ENCODE data around the gene ACSF3.

The ACSF3 gene

GRCh38 chr16:89119661-89120141 lies 26.0 kb downstream of the ACSF3 start:
- H3K4me3 ChIP-seq (replicated peaks; ENCODE audit: low read depth, low read length) = no peak overlapping the region
- no peak for TF ChIP-seq CTCF (IDR thresholded peaks at IDR 0.05; ENCODE audit: low read depth, low read length, missing control alignments)
- no peak for DNase-seq (ENCODE audit: extremely low read depth, low read depth)

GRCh38 chr16:89120281-89120680 lies 26.6 kb downstream of the ACSF3 start:
- no peak overlapping the region for H3K4me3 ChIP-seq (replicated peaks; ENCODE audit: low read depth, low read length)
- DNase-seq (ENCODE audit: extremely low read depth, low read depth) = no peak
- TF ChIP-seq CTCF (IDR thresholded peaks at IDR 0.05; ENCODE audit: low read depth, low read length, missing control alignments) = no peak

GRCh38 chr16:89120921-89121351 lies 27.3 kb downstream of the ACSF3 start:
- H3K4me3 ChIP-seq (replicated peaks; ENCODE audit: low read depth, low read length) = no peak overlapping the region
- DNase-seq (ENCODE audit: extremely low read depth, low read depth) = no peak
- TF ChIP-seq CTCF (IDR thresholded peaks at IDR 0.05; ENCODE audit: low read depth, low read length, missing control alignments) = no peak

- no peak for TF ChIP-seq CTCF (IDR thresholded peaks at IDR 0.05; ENCODE audit: low read depth, low read length, missing control alignments)
- DNase-seq (ENCODE audit: extremely low read depth, low read depth) = no peak
- H3K4me3 ChIP-seq (replicated peaks; ENCODE audit: low read depth, low read length) = no peak overlapping the region
Observed at GRCh38 chr16:89121691-89122321, 28.2 kb downstream of the ACSF3 start.

GRCh38 chr16:89122322-89122851 lies 28.7 kb downstream of the ACSF3 start:
- H3K4me3 ChIP-seq (replicated peaks; ENCODE audit: low read depth, low read length) = no peak overlapping the region
- DNase-seq (ENCODE audit: extremely low read depth, low read depth) = no peak
- no peak for TF ChIP-seq CTCF (IDR thresholded peaks at IDR 0.05; ENCODE audit: low read depth, low read length, missing control alignments)

- DNase-seq (ENCODE audit: extremely low read depth, low read depth) = no peak
- H3K4me3 ChIP-seq (replicated peaks; ENCODE audit: low read depth, low read length) = no peak overlapping the region
- no peak for TF ChIP-seq CTCF (IDR thresholded peaks at IDR 0.05; ENCODE audit: low read depth, low read length, missing control alignments)
Observed at GRCh38 chr16:89123001-89123830, 29.6 kb downstream of the ACSF3 start.

Data from HFF-Myc (cell line).